Iris pigment epithelial cell (primary cell): Measurements from ENCODE around the gene EIF4G3.
"Not testable (repeated sequence)": the region's sequence is repeated elsewhere in the genome, so short reads cannot be mapped to it uniquely, and the experiment has no call there.

ENCODE experiments used
- DNase-seq: peaks from one replicate; pipeline ENCODE4 v3.0.0-alpha.2; 2011; ENCODE audit warnings: low read depth

Gene EIF4G3

GRCh38 chr1:21067551-21068227, 109.0 kb downstream of the EIF4G3 start:
- DNase-seq, result no peak

GRCh38 chr1:21066356-21067012, 110.2 kb downstream of the EIF4G3 start:
- no peak for DNase-seq

- no peak for DNase-seq
Observed at GRCh38 chr1:21065851-21066250, 110.8 kb downstream of the EIF4G3 start.

- no peak for DNase-seq
Observed at GRCh38 chr1:21064057-21064456, 112.6 kb downstream of the EIF4G3 start.

- no peak for DNase-seq
Observed at GRCh38 chr1:21060523-21060922, 116.2 kb downstream of the EIF4G3 start.

- no peak for DNase-seq
Observed at GRCh38 chr1:21059021-21059420, 117.7 kb downstream of the EIF4G3 start.

- no peak for DNase-seq
Observed at GRCh38 chr1:21058035-21058793, 118.5 kb downstream of the EIF4G3 start.

- DNase-seq, result not testable (repeated sequence)
Observed at GRCh38 chr1:21053189-21053928, 123.3 kb downstream of the EIF4G3 start.

GRCh38 chr1:21052034-21052433, 124.7 kb downstream of the EIF4G3 start:
- DNase-seq, result no peak

GRCh38 chr1:21051177-21051825, 125.4 kb downstream of the EIF4G3 start:
- DNase-seq, result no peak

- peak; percentile 93 for DNase-seq
Observed at GRCh38 chr1:21050031-21050430, 126.7 kb downstream of the EIF4G3 start.

GRCh38 chr1:21048462-21048861, 128.2 kb downstream of the EIF4G3 start:
- DNase-seq, result no peak

GRCh38 chr1:21046132-21046531, 130.6 kb downstream of the EIF4G3 start:
- DNase-seq, result no peak

- no peak for DNase-seq
Observed at GRCh38 chr1:21045351-21045750, 131.3 kb downstream of the EIF4G3 start.

GRCh38 chr1:21042929-21043605, 133.6 kb downstream of the EIF4G3 start:
- DNase-seq, result peak; percentile 88

- no peak for DNase-seq
Observed at GRCh38 chr1:21041541-21041940, 135.2 kb downstream of the EIF4G3 start.

GRCh38 chr1:21037091-21037490, 139.6 kb downstream of the EIF4G3 start:
- DNase-seq, result no peak

GRCh38 chr1:21035794-21036193, 140.9 kb downstream of the EIF4G3 start:
- DNase-seq, result no peak

GRCh38 chr1:21034725-21035628, 141.7 kb downstream of the EIF4G3 start:
- DNase-seq, result no peak

- DNase-seq, result no peak
Observed at GRCh38 chr1:21032741-21033140, 144.0 kb downstream of the EIF4G3 start.
